Measurements from ENCODE around the gene SLC22A1. TPM values are rescaled to one million over a fixed set of nuclear protein-coding genes. Genes with fewer than 3 reads are reported as not detected.
"Not testable (repeated sequence)": the region's sequence is repeated elsewhere in the genome, so short reads cannot be mapped to it uniquely, and the experiment has no call there.

Gene SLC22A1
- total RNA-seq, 1 donor from 2014 or later = 0.17 TPM

- no peak for DNase-seq
Measured at GRCh38 chr6:160093946-160094345, 27.7 kb upstream of the SLC22A1 start.

GRCh38 chr6:160095146-160095845 lies 26.3 kb upstream of the SLC22A1 start:
- no peak for DNase-seq

- DNase-seq = no peak
Measured at GRCh38 chr6:160101277-160102205, 20.1 kb upstream of the SLC22A1 start.

- no peak for DNase-seq
Measured at GRCh38 chr6:160102399-160102798, 19.2 kb upstream of the SLC22A1 start.

GRCh38 chr6:160102956-160103824 lies 18.4 kb upstream of the SLC22A1 start:
- DNase-seq = peak; percentile 65

GRCh38 chr6:160103825-160104100 lies 17.9 kb upstream of the SLC22A1 start:
- no peak for DNase-seq

GRCh38 chr6:160104821-160105517 lies 16.6 kb upstream of the SLC22A1 start:
- no peak for DNase-seq

- DNase-seq = no peak
Measured at GRCh38 chr6:160106010-160106409, 15.6 kb upstream of the SLC22A1 start.

- no peak for DNase-seq
Measured at GRCh38 chr6:160106701-160107100, 14.9 kb upstream of the SLC22A1 start.

GRCh38 chr6:160108077-160108476 lies 13.5 kb upstream of the SLC22A1 start:
- no peak for DNase-seq

- DNase-seq = no peak
Measured at GRCh38 chr6:160110586-160111123, 11.0 kb upstream of the SLC22A1 start.

GRCh38 chr6:160111806-160112205 lies 9.8 kb upstream of the SLC22A1 start:
- DNase-seq = no peak

GRCh38 chr6:160112628-160113299 lies 8.9 kb upstream of the SLC22A1 start:
- DNase-seq = no peak

GRCh38 chr6:160114536-160114935 lies 7.1 kb upstream of the SLC22A1 start:
- DNase-seq = not testable (repeated sequence)

- DNase-seq = no peak
Measured at GRCh38 chr6:160115421-160115820, 6.2 kb upstream of the SLC22A1 start.

GRCh38 chr6:160116411-160116810 lies 5.2 kb upstream of the SLC22A1 start:
- DNase-seq = no peak

GRCh38 chr6:160117137-160117536 lies 4.5 kb upstream of the SLC22A1 start:
- no peak for DNase-seq

- DNase-seq = no peak
Measured at GRCh38 chr6:160118620-160119229, 2.9 kb upstream of the SLC22A1 start.

GRCh38 chr6:160120087-160120486 lies 1.5 kb upstream of the SLC22A1 start:
- DNase-seq = no peak

GRCh38 chr6:160121981-160122380 lies 366 bp downstream of the SLC22A1 start:
- DNase-seq = no peak

GRCh38 chr6:160122744-160123143 lies 1.1 kb downstream of the SLC22A1 start:
- DNase-seq = no peak

All from dermis blood vessel endothelial cell (primary cell).